CD14-positive monocyte (primary cell): ENCODE data around the gene SUN5. TPM values are rescaled to one million over a fixed set of nuclear protein-coding genes. Genes with fewer than 3 reads are reported as not detected.

ENCODE experiments used
- DNase-seq, 3 donors: peaks; one replicate each; pipeline ENCODE4 v3.0.0-alpha.2; 2011 to 2022
- H2AFZ ChIP-seq: 2 replicates; pipeline ENCODE4 v1.6.0; 2012; ENCODE audit warnings: mild to moderate bottlenecking, low read depth, low read length, inconsistent platforms; ENCODE audit not compliant: insufficient read depth, poor library complexity, severe bottlenecking
- H3K27ac ChIP-seq, 2 donors: 1 replicate in 1 of 2; 2 replicates in 1 of 2; pipeline ENCODE4 v1.5.1; 2012 to 2013; ENCODE audit warnings: low read length in 2 of 2, control low read depth in 1 of 2, inconsistent platforms in 1 of 2, low read depth in 1 of 2, mild to moderate bottlenecking in 1 of 2
- H3K27me3 ChIP-seq, 2 donors: one replicate each; pipeline versions ENCODE4 v1.6.0 to v1.6.1; 2011 to 2013; ENCODE audit warnings: low read length in 2 of 2; ENCODE audit not compliant: control insufficient read depth in 2 of 2, insufficient read depth in 2 of 2
- H3K36me3 ChIP-seq, 2 donors: replicated peaks in 1 of 2; 1 replicate in 1 of 2; 2 replicates in 1 of 2; pipeline versions ENCODE4 v1.5.1 to v1.6.1; 2012 to 2013; ENCODE audit warnings: low read length in 2 of 2, control low read depth in 1 of 2, inconsistent platforms in 1 of 2, mild to moderate bottlenecking in 1 of 2; ENCODE audit not compliant: insufficient read depth in 2 of 2, control insufficient read depth in 1 of 2
- H3K4me1 ChIP-seq, 2 donors: 1 replicate in 1 of 2; 2 replicates in 1 of 2; pipeline versions ENCODE4 v1.5.1 to v1.6.1; 2012 to 2013; ENCODE audit warnings: low read length in 2 of 2, control low read depth in 1 of 2, inconsistent platforms in 1 of 2, mild to moderate bottlenecking in 1 of 2, moderate library complexity in 1 of 2; ENCODE audit not compliant: insufficient read depth in 2 of 2, control insufficient read depth in 1 of 2
- H3K4me2 ChIP-seq: replicated peaks from 2 replicates; pipeline ENCODE3; 2012; ENCODE audit warnings: low read length, moderate library complexity, mild to moderate bottlenecking; ENCODE audit not compliant: poor library complexity, severe bottlenecking; ENCODE audit errors: extremely low read depth
- H3K4me3 ChIP-seq, 3 experiments: fragments of 200-600 bp in 1 of 3; sonication (generic) in 1 of 3; replicated peaks in 1 of 3; 1 replicate in 2 of 3; 2 replicates in 1 of 3; pipeline ENCODE4 v1.5.1; 2011 to 2013; ENCODE audit warnings: low read length in 3 of 3, mild to moderate bottlenecking in 3 of 3, control low read depth in 2 of 3, low read depth in 2 of 3, inconsistent platforms in 1 of 3, moderate library complexity in 1 of 3
- H3K79me2 ChIP-seq: 2 replicates; pipeline ENCODE4 v1.6.0; 2012; ENCODE audit warnings: mild to moderate bottlenecking, control low read depth, inconsistent platforms, low read length, moderate library complexity; ENCODE audit not compliant: insufficient read depth
- H3K9ac ChIP-seq: 2 replicates; pipeline ENCODE4 v1.6.0; 2017; ENCODE audit warnings: low read length, mild to moderate bottlenecking; ENCODE audit not compliant: insufficient read depth, poor library complexity, severe bottlenecking
- H3K9me3 ChIP-seq, 2 donors: replicated peaks in 1 of 2; 1 replicate in 1 of 2; 2 replicates in 1 of 2; pipeline versions ENCODE4 v1.5.1 to v1.6.1; 2012 to 2013; ENCODE audit warnings: low read length in 2 of 2, control low read depth in 1 of 2; ENCODE audit not compliant: control insufficient read depth in 1 of 2, insufficient read depth in 1 of 2
- H4K20me1 ChIP-seq: 2 replicates; pipeline ENCODE4 v1.6.0; 2012; ENCODE audit warnings: mild to moderate bottlenecking, low read length, control low read depth, moderate library complexity; ENCODE audit not compliant: insufficient read depth
- H3K27ac Mint-ChIP-seq, 7 donors: one replicate each; pipeline ENCODE4 v1.8.0; 2020; ENCODE audit warnings: mild to moderate bottlenecking in 7 of 7, mixed read lengths in 7 of 7, moderate library complexity in 6 of 7, inconsistent platforms in 2 of 7
- H3K27me3 Mint-ChIP-seq, 3 donors: one replicate each; pipeline ENCODE4 v1.8.0; 2021 to 2022; ENCODE audit warnings: low read depth in 3 of 3, mild to moderate bottlenecking in 3 of 3, mixed read lengths in 3 of 3, moderate library complexity in 3 of 3, inconsistent platforms in 1 of 3
- H3K36me3 Mint-ChIP-seq, 2 donors: one replicate each; pipeline ENCODE4 v1.8.0; 2020; ENCODE audit warnings: mixed read lengths in 2 of 2, inconsistent platforms in 1 of 2, mild to moderate bottlenecking in 1 of 2
- H3K4me1 Mint-ChIP-seq: one replicate; pipeline ENCODE4 v1.8.0; 2020; ENCODE audit warnings: mild to moderate bottlenecking, mixed read lengths
- H3K4me3 Mint-ChIP-seq, 2 donors: one replicate each; pipeline ENCODE4 v1.8.0; 2020; ENCODE audit warnings: mild to moderate bottlenecking in 2 of 2, mixed read lengths in 2 of 2, moderate library complexity in 1 of 2
- H3K9me3 Mint-ChIP-seq, 7 donors: one replicate each; pipeline ENCODE4 v1.8.0; 2020 to 2022; ENCODE audit warnings: mixed read lengths in 7 of 7, mild to moderate bottlenecking in 6 of 7, moderate library complexity in 6 of 7, inconsistent platforms in 2 of 7
- CTCF ChIP-seq: fragments of 200-600 bp; IDR thresholded peaks from one replicate; pipeline ENCODE4 v1.8.0; 2022; ENCODE audit warnings: antibody characterized with exemption, mild to moderate bottlenecking
- WGBS: methylation state at CpG from one replicate; pipeline ENCODE4 v1.1.5; 2013; ENCODE audit warnings: missing lambda C conversion rate; ENCODE audit not compliant: insufficient coverage; 5-methylcytosine and 5-hydroxymethylcytosine counted together
- intact Hi-C, 2 donors: fragments of 100-400 bp; cut with micrococcal nuclease; formaldehyde crosslinking; loops; one replicate each; pipeline versions ENCODE4 v1.15.0 to v1.15.1; 2023
- polyA plus RNA-seq, 3 donors: library from polyadenylated mRNA; depleted of rRNA in 1 of 3; unstranded in 2 of 3; stranded (reverse) in 1 of 3; fragments of 300-500 nt in 2 of 3; fragments of >200 nt in 1 of 3; fragmentation: Illumina TruSeq in 2 of 3; gene quantifications; 1 replicate in 2 of 3; 2 replicates in 1 of 3; pipeline ENCODE4 v1.2.3, GENCODE V29; 2012 to 2021

Gene SUN5
- polyA plus RNA-seq, 3 donors = not detected

- H3K36me3 Mint-ChIP-seq = no peaks in the 10 kb centered on the region
Observed at GRCh38 chr20:33006776-33007375, 2.6 kb upstream of the SUN5 start.

More at GRCh38 chr20:33006776-33007375, 2.6 kb upstream of the SUN5 start:
- no peak overlapping the region for H3K27ac Mint-ChIP-seq
- no peaks in the 10 kb centered on the region for H3K4me1 Mint-ChIP-seq
- Histone ChIP-seq H3K4me1 (no peaks in the 10 kb centered on the region), H3K27ac (no peak overlapping the region), H3K36me3 (no peaks in the 10 kb centered on the region), H3K9ac (no peak overlapping the region), H2AFZ (no peak overlapping the region), H3K4me2 (no peak overlapping the region), H3K4me3 (no peak overlapping the region), H4K20me1 (no peaks in the 10 kb centered on the region), H3K27me3 (no peaks in the 10 kb centered on the region), H3K9me3 (no peaks in the 10 kb centered on the region), H3K79me2 (no peaks in the 10 kb centered on the region)
- peaks cover 0 to 4% (median 3%) of the 10 kb centered on the region in 3 donors for H3K27me3 Mint-ChIP-seq
- TF ChIP-seq CTCF = no peak
- H3K4me3 Mint-ChIP-seq = no peak overlapping the region
- intact Hi-C loops = no loop called here
- peaks cover 0 to 7% (median 3%) of the 10 kb centered on the region in 7 donors for H3K9me3 Mint-ChIP-seq
- DNase-seq = no peak
- 92% methylated on average over 7 of the region's 8 CpGs for WGBS
